GM21737 (cell line): Measurements from ENCODE around the gene UGT1A4.
"Not testable (repeated sequence)": the region's sequence is repeated elsewhere in the genome, so short reads cannot be mapped to it uniquely, and the experiment has no call there.

ENCODE experiments used
- ATAC-seq: cut with Tn5 transposase; IDR thresholded peaks from one replicate; pipeline ENCODE4 v1.9.1; 2021; ENCODE audit warnings: mild to moderate bottlenecking, moderate library complexity; ENCODE audit not compliant: unreplicated experiment

The UGT1A4 gene

GRCh38 chr2:233699424-233700027 lies 19.0 kb upstream of the UGT1A4 start:
- no peak for ATAC-seq

DNA sequence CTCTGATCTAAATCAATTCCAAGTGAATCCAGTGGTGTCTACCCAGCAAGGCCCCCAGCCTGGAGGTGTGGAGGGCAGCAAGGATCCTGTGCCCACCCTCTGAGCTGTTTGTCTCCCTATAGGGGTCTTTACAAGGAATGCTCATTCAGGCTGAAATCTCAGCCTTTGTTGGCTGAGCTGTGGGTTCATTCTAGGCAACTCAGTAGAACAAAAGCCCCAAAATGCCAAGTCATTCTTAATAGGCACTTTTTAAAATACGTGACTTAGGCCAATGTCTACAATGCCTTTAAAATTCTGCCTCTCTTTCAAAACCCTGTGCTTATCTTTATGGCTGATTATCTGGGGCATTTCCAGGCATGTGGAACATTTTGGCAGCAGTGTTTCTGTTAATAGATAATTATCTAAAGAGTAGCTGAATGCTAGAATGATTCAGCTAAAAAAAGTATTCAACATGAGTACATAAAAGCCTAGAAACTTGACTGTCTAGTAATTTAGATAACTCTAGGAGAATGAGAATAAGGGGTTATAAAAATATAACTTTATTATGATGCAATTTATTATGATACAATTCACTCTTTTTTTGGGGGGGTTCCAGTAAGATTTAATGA lies 18.4 kb upstream of the UGT1A4 start:
- ATAC-seq, result no peak

GRCh38 chr2:233700842-233701241 lies 17.7 kb upstream of the UGT1A4 start:
- ATAC-seq, result not testable (repeated sequence)

- no peak for ATAC-seq
Observed at GRCh38 chr2:233702238-233702637, 16.3 kb upstream of the UGT1A4 start.

DNA sequence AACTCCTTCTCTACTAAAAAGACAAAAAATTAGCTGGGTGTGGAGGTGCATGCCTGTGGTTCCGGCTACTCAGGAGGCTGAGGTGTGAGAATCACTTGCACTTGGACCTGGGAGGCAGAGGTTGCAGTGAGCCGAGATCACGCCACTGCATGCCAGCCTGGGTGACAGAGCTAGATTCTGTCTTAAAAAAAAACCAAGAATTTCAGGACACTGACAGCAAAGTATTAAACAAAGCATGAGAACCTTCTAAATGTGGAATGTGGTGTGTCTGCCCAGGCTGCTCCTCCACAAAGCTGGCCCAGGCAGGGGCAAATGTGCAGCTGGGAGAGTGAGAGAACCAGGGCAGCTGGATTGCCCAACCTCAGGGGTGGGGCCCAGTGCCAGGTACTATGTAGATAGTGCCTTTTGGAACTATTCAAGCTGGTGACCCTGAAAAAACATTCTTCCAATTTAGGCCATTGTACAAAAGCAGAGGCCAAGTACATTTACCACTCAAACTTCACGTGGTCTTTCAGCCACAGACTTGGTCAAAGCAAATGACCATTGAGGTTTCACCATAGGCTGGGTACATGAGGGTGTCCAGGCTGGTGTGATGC lies 12.5 kb upstream of the UGT1A4 start:
- ATAC-seq, result no peak

DNA sequence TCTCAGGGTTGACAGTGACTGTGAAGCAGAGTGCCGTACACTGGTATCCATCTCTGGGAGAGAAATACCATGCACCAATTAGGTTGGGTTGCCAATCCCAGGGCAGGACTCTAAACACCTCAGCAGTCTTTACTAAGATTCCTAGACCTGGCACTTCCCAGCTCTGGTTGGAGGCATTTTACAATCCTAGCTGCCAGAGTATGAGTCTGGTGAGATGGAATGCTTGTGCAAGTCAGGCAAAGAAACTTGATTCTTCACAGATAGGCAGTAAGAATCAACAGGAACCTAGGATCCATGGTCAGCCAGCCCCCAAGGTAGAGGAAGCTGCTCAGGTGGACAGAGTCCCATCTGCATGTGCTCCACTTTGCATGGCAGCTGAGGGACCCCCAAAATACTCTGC lies 11.8 kb upstream of the UGT1A4 start:
- ATAC-seq, result no peak

DNA sequence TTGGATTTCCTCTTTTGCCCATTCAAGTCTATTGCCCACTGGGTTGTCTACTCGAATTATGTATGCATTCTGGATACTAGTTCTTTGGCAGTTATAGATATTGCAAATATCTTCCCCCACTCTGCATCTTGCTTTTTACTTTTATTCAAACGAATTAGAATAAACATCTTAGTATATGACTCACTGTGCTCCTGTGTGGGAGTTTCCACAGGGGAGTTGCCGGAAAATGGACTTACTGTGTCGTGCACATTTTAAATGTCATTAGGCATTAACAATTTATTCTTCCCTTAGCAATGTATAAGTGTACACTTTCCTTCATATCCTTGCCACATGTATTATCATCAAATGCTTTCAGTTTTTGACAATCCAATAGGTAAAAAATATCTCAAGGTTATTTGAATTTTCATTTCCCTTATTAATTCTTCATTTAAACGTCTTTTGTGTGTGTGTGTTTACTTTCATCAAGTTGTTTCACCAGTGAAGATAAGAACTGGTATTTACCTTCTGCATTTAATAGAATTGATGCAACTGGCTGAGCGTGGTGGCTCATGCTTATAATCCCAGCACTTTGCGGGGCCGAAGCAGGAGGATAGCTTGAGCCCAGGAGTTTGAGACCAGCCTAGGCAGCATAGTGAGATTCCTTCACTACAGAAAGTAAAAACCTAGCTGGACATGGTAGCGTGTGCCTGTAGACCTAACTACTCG lies 10.4 kb upstream of the UGT1A4 start:
- no peak for ATAC-seq

GRCh38 chr2:233708942-233709341 lies 9.6 kb upstream of the UGT1A4 start:
- ATAC-seq, result no peak

GRCh38 chr2:233711312-233712008 lies 7.1 kb upstream of the UGT1A4 start:
- no peak for ATAC-seq

GRCh38 chr2:233712611-233713261 lies 5.8 kb upstream of the UGT1A4 start, which contains the start of gene UGT1A5:
Gene UGT1A5, plus strand, starts transcription at chr2:233712907. Its CDS starts 85 bp downstream, at chr2:233712992.
- ATAC-seq, result no peak

GRCh38 chr2:233713262-233713615 lies 5.3 kb upstream of the UGT1A4 start:
- no peak for ATAC-seq

GRCh38 chr2:233714121-233714520 lies 4.4 kb upstream of the UGT1A4 start:
- no peak for ATAC-seq

GRCh38 chr2:233728723-233729301 lies 10.3 kb downstream of the UGT1A4 start, which contains the start of gene UGT1A3:
Gene UGT1A3, plus strand, starts transcription at chr2:233729042. Its CDS starts 85 bp downstream, at chr2:233729127.
- ATAC-seq, result no peak

DNA sequence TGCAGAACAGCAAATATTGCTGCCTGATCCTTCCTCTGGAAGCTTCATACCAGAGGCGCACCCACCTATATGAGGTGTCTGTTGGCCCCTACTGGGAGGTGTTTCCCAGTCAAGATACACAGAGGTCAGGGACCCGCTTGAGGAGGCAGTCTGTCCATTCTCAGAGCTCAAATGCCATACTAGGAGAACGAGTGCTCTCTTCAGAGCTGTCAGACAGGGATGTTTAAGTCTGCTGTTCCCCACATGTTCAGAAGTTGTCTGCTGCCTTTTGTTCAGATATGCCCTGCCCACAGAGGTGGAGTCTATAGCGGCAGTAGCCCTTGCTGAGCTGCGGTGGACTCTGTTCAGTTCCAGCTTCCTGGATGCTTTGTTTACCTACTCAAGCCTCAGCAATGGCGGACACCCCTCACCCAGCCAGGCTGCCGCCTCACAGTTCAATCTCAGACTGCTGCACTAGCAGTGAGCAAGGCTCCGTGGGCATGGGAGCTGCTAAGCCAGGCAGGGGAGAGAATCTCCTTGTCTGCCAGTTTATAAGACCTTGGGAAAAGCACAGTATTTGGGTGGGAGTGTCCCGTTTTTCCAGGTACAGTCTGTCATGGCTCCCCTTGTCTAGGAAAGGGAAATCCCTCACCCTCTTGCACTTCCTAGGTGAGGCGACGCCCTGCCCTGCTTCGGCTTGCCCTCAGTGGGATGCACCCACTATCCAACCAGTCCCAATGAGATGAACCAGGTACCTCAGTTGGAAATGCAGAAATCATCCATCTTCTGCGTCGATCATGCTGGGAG lies 18.5 kb downstream of the UGT1A4 start:
- ATAC-seq, result not testable (repeated sequence)

GRCh38 chr2:233740870-233741269 lies 22.3 kb downstream of the UGT1A4 start:
- ATAC-seq, result no peak

DNA sequence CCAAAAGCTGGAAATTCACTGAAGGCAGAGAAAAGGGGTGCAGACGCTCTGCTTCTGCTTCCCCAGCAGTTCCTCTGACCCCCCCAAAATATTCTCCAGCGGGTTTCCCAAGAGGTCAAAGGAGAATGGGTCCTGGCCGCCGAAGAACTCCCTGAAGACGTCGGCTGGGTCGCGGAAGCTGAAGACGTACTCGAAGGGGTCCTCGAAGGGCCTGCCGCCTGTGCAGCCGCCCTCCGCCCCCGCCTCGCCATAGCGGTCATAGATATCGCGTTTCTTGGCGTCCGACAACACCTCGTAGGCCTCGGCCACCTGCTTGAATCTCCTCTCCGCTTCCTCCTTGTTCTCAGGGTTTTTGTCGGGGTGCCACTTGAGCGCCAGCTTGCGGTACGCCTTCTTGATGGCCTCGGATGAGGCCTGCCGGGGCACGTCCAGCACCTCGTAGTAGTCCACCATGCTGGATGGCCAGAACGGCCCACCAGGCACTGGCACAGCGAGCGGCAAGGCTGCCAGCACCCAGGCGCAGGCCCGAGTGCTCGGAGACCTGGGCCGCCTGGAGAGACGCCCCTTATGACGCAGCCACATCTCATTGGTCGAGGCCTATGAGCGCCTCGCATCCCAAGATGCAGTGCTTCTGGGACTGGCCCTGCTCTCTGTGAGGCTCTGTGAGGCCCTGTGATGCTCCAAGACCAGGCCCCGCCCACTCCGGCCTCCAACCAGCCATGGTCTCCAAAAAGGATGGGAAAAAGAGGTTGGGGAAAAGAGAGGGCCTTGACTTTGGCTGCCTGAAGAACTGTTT lies 25.1 kb downstream of the UGT1A4 start:
- ATAC-seq, result no peak

DNA sequence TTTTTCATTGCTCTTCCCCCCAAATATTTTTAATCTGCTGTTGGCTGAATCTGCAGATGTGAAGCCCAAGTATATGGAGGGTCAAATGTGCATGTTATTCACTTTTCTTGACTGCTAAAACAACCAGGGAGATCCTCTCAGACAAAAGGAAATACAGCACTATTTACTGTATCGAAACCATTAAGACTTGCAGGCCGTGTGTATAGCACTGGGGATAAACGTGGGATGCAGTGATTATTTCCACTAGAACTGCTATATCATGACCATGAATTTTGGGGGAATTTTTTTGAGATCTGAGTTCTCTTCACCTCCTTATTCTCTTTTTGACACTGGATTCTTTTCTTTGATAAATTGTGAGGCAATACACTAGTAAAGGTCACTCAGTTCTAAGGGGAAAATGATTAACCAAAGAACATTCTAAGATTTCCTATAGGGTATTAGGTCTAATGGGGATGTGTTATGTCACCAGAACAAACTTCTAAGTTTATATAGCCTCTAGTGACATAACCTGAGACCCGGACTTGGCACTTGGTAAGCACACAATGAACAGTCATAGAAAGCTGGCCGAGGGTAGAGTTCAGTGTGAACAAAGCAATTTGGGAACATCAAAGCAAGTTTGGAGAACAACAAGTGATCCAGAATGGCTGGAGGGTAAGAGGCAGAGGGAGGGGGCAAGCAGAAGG lies 26.7 kb downstream of the UGT1A4 start:
- no peak for ATAC-seq

- ATAC-seq, result not testable (repeated sequence)
Observed at GRCh38 chr2:233745838-233746237, 27.3 kb downstream of the UGT1A4 start.
